ENCODE results near the gene SATB1. TPM values are rescaled to one million over a fixed set of nuclear protein-coding genes. Genes with fewer than 3 reads are reported as not detected.
A peak's percentile ranks its signal among the peaks of the same experiment; 100 is the strongest.

SATB1 gene
- total RNA-seq, 1 donor from 2014 or later: 4.4 TPM

DNA sequence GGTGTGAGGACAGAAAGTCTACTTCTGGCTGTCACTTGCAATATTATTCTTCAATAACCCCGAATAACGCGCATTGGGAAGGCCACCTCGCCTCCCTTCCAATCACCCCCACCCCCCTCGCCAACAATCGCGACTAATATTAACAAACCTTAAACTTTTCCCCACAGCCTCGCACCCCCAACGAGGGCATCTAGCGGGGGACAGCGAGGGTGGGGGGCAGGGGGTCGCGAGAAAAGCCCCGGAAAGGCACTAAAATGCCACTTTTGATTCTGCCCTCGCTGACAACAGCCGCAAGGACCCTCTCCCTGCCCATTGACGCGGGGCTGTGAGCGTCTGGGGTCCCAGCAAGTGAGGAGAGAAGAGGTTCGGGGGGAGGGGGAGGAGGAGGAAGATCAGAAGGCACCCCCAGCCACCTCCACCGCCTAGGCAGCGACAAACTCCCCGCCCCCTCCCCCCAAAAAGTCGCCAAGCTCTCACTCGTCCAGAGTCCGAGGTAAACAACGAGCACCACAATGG, 868 bp downstream of the SATB1 start:
- no peaks in the 10 kb centered on the region for H3K36me3 Mint-ChIP-seq (ENCODE audit: low read depth)
- TF ChIP-seq, protein P1, sequence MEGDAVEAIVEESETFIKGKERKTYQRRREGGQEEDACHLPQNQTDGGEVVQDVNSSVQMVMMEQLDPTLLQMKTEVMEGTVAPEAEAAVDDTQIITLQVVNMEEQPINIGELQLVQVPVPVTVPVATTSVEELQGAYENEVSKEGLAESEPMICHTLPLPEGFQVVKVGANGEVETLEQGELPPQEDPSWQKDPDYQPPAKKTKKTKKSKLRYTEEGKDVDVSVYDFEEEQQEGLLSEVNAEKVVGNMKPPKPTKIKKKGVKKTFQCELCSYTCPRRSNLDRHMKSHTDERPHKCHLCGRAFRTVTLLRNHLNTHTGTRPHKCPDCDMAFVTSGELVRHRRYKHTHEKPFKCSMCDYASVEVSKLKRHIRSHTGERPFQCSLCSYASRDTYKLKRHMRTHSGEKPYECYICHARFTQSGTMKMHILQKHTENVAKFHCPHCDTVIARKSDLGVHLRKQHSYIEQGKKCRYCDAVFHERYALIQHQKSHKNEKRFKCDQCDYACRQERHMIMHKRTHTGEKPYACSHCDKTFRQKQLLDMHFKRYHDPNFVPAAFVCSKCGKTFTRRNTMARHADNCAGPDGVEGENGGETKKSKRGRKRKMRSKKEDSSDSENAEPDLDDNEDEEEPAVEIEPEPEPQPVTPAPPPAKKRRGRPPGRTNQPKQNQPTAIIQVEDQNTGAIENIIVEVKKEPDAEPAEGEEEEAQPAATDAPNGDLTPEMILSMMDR (IDR thresholded peaks at IDR 0.05): no peak
- H3K27ac Mint-ChIP-seq (ENCODE audit: unreplicated experiment): peak overlapping the region; percentile 59
- DNase-seq (ENCODE audit: low spot score): no peak
- H3K4me1 Mint-ChIP-seq (ENCODE audit: low read depth): peaks cover 17% of the 10 kb centered on the region
- peak overlapping the region; percentile 78 for H3K4me3 Mint-ChIP-seq (ENCODE audit: unreplicated experiment)
- peaks cover 18% of the 10 kb centered on the region for H3K27me3 Mint-ChIP-seq (ENCODE audit: low read depth)
- no peaks in the 10 kb centered on the region for H3K9me3 Mint-ChIP-seq (ENCODE audit: low read depth)

DNA sequence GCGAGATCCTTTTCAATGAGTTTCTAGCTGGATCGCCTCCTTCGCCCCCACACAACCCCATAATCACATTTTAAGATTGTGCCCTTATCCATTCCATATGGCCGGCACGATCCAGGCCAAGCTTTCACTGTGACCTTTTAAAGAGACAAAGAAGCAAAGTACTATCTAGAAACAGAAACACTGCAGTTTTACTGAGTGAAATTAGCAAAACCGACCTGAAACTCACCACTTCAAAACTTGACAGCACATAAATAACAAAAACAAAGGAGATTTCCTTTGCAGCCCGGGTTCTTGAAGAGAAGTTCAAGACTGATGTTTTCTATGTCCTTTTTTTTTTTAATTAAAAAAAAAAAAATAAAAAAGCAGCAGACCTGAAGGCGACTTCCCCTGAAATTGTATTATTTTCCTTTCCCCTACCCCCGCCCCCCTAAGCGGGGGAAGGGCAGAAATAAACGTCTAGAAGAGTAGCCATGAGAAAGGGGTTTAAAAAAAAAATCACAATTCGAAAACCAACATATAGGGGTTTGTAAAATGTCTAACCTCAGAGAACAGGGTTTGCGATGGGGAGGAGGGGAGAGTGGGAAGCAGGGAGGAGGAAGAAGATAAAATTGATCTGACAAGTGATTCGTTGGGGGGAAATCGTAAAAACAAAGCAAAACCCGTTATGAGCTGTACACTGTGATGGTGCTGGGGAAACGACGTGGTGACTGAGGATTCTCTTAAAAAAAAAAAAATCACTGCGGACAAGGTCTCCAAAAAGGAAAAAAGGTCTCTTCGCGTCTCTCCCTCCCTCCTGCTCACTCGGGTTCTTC, 1.5 kb downstream of the SATB1 start:
- DNase-seq (ENCODE audit: low spot score): no peak
- peak overlapping the region; percentile 78 for H3K4me3 Mint-ChIP-seq (ENCODE audit: unreplicated experiment)
- no peaks in the 10 kb centered on the region for H3K36me3 Mint-ChIP-seq (ENCODE audit: low read depth)
- H3K9me3 Mint-ChIP-seq (ENCODE audit: low read depth): no peaks in the 10 kb centered on the region
- peak overlapping the region; percentile 47 for H3K27ac Mint-ChIP-seq (ENCODE audit: unreplicated experiment)
- peaks cover 22% of the 10 kb centered on the region for H3K4me1 Mint-ChIP-seq (ENCODE audit: low read depth)
- TF ChIP-seq, protein P1 (IDR thresholded peaks at IDR 0.05): peak; percentile 9
- peaks cover 13% of the 10 kb centered on the region for H3K27me3 Mint-ChIP-seq (ENCODE audit: low read depth)

DNA sequence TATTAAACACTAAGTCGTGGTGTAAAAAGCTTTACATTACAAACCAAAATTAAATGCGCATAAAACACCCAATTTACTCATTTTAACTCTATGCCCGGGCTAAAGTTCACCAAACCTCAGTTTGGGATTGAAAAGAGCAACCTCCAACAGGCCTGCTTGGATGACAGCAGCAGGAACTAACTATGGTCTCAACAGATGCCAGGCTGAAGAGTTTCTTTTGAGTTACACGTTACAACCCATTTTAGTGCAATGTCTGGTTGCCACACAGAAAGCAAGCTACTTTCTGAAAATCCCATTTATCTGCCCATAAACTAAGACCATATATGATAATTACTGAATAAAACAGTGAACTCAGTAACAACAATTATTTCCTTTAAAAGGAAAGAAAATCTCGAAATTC, 2.2 kb downstream of the SATB1 start:
- no peak for DNase-seq (ENCODE audit: low spot score)
- Mint-ChIP-seq H3K4me1 (ENCODE audit: low read depth) (peaks cover 22% of the 10 kb centered on the region), H3K27ac (ENCODE audit: unreplicated experiment) (no peak overlapping the region), H3K9me3 (ENCODE audit: low read depth) (no peaks in the 10 kb centered on the region), H3K4me3 (ENCODE audit: unreplicated experiment) (peak overlapping the region; percentile 78), H3K36me3 (ENCODE audit: low read depth) (no peaks in the 10 kb centered on the region), H3K27me3 (ENCODE audit: low read depth) (peaks cover 11% of the 10 kb centered on the region)
- TF ChIP-seq, protein P1 (IDR thresholded peaks at IDR 0.05): no peak

DNA sequence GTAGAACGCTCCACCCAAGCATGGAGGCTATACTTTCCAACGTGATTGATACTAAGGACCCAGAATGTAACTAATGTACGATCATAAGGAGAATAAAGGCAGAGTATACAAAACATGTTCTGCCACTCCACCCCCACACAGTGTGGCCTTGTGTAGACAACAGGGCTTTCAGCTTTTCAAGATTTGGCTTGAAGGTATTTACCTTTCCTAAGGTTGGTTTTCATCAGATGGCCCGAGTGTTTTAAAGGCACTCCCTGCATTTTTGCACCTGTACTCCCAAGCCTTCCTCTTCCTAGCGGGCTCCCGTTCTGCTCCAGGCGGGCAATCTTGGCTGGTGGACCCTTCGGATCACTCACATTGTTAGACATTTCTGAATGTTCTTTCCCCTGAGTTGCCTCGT, 4.6 kb downstream of the SATB1 start:
- no peak overlapping the region for H3K4me3 Mint-ChIP-seq (ENCODE audit: unreplicated experiment)
- no peaks in the 10 kb centered on the region for H3K27me3 Mint-ChIP-seq (ENCODE audit: low read depth)
- DNase-seq (ENCODE audit: low spot score): no peak
- H3K36me3 Mint-ChIP-seq (ENCODE audit: low read depth): no peaks in the 10 kb centered on the region
- TF ChIP-seq, protein P1 (IDR thresholded peaks at IDR 0.05): no peak
- H3K9me3 Mint-ChIP-seq (ENCODE audit: low read depth): no peaks in the 10 kb centered on the region
- no peak overlapping the region for H3K27ac Mint-ChIP-seq (ENCODE audit: unreplicated experiment)
- peaks cover 19% of the 10 kb centered on the region for H3K4me1 Mint-ChIP-seq (ENCODE audit: low read depth)

DNA sequence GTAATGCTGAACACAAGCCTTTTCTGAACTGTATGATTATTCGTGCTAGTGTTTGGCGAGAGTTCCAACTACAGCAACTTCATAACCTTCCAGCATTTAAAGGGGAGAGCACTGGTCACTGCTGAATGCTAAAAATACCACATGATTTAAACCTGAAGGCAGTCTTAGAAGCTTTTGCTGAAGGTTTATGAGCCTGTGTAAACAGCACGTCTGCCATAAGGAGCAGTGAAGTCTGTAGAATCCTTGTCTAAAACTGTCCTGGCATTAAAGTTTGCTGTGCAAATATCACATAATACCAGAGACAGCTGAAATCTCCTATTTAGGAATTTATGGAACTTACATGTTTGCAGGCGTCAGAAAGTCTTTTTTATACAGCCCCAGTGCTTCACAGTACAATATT, 5.9 kb downstream of the SATB1 start:
- H3K27ac Mint-ChIP-seq (ENCODE audit: unreplicated experiment): no peak overlapping the region
- TF ChIP-seq, protein P1 (IDR thresholded peaks at IDR 0.05): no peak
- H3K4me3 Mint-ChIP-seq (ENCODE audit: unreplicated experiment): no peak overlapping the region
- peaks cover 19% of the 10 kb centered on the region for H3K4me1 Mint-ChIP-seq (ENCODE audit: low read depth)
- H3K27me3 Mint-ChIP-seq (ENCODE audit: low read depth): no peaks in the 10 kb centered on the region
- DNase-seq (ENCODE audit: low spot score): no peak
- H3K36me3 Mint-ChIP-seq (ENCODE audit: low read depth): no peaks in the 10 kb centered on the region
- H3K9me3 Mint-ChIP-seq (ENCODE audit: low read depth): no peaks in the 10 kb centered on the region

All from chondrocyte (in vitro differentiated cells).